Left kidney (tissue), 8 donors: ENCODE data around the gene DHX16. TPM values are rescaled to one million over a fixed set of nuclear protein-coding genes. Genes with fewer than 3 reads are reported as not detected.
"Not testable (repeated sequence)": the region's sequence is repeated elsewhere in the genome, so short reads cannot be mapped to it uniquely, and the experiment has no call there.

Experiments
- DNase-seq: peaks from one replicate; pipeline ENCODE4 v3.0.0-alpha.2; 2013
- long read RNA-seq, 8 donors: transcript quantifications; one replicate each; lab custom pipeline, GENCODE V29; 2026
- polyA plus RNA-seq: library from polyadenylated mRNA; unstranded; fragments of 120-200 nt; gene quantifications from one replicate; pipeline ENCODE4 v1.2.1, GENCODE V29; 2013; ENCODE audit not compliant: insufficient read length

The DHX16 gene
- polyA plus RNA-seq: 56.9 TPM
- long read RNA-seq, donor 1, partial matches to known transcripts: 0 of 2 reads
- long read RNA-seq, donor 1, other reads (novel, unspliced or antisense): 0 of 2 reads
- long read RNA-seq, donor 2, partial matches to known transcripts: 6 of 8 reads
- long read RNA-seq, donor 2, other reads (novel, unspliced or antisense): 0 of 8 reads
- long read RNA-seq, donor 3, partial matches to known transcripts: 642 of 671 reads
- long read RNA-seq, donor 3, other reads (novel, unspliced or antisense): 25 of 671 reads
- long read RNA-seq, donor 4, partial matches to known transcripts: 0 of 1 reads
- long read RNA-seq, donor 4, other reads (novel, unspliced or antisense): 0 of 1 reads
- long read RNA-seq, donor 5, transcript DHX16-202 (20 exons, 3,445 nt): major isoform, 7 of 7 reads
- long read RNA-seq, donor 5, partial matches to known transcripts: 0 of 7 reads
- long read RNA-seq, donor 5, other reads (novel, unspliced or antisense): 0 of 7 reads
- long read RNA-seq, donor 6, transcript DHX16-202 (20 exons, 3,445 nt): major isoform, 5 of 5 reads
- long read RNA-seq, donor 6, partial matches to known transcripts: 0 of 5 reads
- long read RNA-seq, donor 6, other reads (novel, unspliced or antisense): 0 of 5 reads
- long read RNA-seq, donor 7, transcript DHX16-202 (20 exons, 3,445 nt): major isoform, 6 of 6 reads
- long read RNA-seq, donor 7, partial matches to known transcripts: 0 of 6 reads
- long read RNA-seq, donor 7, other reads (novel, unspliced or antisense): 0 of 6 reads
- long read RNA-seq, donor 8, partial matches to known transcripts: 0 of 2 reads
- long read RNA-seq, donor 8, other reads (novel, unspliced or antisense): 0 of 2 reads

DNA sequence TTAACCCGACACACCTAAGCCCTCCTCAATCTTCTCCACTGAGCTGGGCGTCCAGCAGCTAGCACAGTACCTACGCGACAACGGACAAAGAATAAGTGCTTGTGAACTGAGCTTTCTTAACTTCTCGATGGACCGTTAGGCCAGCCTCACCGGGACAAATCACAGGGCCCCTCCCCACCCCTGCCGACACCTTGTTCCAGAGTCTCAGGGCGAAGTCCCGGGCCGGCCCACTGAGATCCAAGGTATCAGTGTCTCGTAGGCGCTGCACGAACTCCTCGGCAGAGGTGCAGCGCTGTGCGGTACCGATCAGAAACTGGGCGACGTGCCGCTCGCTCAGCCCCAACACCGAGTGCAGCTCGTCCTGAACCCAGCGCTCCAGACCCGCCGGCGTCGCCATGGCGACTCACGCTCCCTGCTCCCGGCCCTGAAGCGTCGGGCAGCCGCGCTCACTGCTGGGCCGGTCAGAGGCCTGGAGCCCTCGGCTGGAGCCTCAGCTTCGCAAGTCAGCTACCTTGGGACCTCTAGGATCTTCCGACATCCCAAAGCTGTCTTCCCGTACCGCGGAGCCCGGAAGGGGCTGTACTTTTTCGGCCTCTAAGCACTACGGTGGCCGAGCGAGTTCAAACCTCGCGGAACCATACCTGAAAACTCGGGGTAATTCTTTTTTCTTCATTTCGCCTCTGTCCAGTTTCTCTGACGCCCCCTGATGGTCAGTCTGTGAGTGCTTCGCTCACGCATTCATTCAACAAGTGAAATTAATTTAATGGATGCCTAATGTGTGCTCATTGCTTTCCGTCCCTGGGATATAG lies at the start of gene DHX16:
DHX16 (minus strand) TSS at position 562 of the 809 bp plus-strand sequence; CDS start at position 397, 165 bp downstream.
- DNase-seq: peak; percentile 99

DNA sequence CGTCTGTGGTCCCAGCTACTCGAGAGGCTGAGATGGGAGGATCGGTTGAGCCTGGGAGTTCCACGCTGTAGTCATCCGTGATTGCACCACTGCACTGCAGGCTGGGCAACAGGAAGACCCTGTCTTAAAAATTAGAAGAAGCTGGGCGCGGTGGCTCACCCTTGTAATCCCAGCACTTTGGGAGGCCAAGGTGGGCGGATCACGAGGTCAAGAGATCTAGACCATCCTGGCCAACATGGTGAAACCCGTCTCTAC lies 49.1 kb upstream of the DHX16 start:
- not testable (repeated sequence) for DNase-seq

DNA sequence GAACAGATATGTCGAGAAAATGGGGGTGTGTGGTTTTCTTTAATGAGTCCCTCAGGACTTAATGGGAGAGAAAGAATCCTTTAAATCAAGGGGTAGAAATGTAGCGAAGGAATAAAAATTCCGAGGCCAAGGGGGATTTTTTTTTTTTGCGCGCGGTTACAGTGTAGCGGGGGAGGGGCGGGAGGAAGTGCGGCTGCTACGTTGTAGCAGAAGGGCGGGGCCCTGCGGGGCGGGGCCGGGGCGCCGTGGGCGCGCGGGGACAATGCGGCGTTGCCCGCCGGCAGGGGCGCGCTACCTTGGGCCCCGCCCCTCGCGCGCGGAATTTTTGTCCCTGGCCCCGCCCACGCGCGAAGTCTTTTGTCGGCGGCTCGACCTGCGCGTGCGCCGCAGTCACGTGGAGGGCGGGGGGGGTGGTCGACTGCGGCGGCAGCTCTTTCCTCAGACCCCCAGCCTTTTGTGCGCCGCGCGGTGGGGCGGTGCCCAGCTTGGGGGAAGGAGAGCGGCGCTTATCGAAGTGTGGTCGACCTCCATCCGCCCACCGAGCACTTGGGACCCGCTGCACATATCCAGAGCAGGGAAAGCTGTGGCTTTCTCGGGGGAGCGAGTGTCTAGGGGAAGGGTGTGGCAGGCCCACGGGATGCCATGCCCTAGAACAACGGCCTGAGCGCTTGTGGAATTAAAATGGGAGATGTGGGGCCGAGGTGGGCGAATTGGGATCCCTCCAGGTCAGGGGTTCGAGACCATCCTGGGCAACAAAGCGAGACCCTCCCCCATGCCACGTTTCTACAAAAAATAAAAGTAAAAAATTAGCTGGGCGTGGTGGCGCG lies 48.6 kb upstream of the DHX16 start:
- peak; percentile 89 for DNase-seq

DNA sequence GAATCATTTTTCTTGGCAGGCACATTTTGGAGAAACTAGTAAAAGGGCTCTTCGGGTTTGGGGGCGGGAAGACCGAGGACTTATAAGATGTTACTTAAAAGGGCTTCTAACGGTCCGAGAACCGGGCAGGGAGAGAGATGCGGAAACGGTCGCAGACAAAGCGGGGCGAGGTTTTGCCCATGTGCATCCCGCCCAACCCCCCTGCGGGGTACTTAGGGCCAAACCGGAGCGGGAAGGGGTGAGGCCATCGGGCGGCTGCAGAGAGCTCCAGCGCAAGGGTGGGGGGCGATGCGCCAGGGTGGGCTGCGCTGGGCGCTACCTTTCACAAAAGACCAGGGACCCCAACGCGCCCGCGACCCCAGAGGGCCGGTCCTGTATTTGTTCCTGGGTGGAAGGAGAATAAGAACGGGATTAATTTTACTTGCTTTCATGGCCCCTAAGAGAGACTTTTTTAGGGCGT lies 48.0 kb upstream of the DHX16 start:
- no peak for DNase-seq

DNA sequence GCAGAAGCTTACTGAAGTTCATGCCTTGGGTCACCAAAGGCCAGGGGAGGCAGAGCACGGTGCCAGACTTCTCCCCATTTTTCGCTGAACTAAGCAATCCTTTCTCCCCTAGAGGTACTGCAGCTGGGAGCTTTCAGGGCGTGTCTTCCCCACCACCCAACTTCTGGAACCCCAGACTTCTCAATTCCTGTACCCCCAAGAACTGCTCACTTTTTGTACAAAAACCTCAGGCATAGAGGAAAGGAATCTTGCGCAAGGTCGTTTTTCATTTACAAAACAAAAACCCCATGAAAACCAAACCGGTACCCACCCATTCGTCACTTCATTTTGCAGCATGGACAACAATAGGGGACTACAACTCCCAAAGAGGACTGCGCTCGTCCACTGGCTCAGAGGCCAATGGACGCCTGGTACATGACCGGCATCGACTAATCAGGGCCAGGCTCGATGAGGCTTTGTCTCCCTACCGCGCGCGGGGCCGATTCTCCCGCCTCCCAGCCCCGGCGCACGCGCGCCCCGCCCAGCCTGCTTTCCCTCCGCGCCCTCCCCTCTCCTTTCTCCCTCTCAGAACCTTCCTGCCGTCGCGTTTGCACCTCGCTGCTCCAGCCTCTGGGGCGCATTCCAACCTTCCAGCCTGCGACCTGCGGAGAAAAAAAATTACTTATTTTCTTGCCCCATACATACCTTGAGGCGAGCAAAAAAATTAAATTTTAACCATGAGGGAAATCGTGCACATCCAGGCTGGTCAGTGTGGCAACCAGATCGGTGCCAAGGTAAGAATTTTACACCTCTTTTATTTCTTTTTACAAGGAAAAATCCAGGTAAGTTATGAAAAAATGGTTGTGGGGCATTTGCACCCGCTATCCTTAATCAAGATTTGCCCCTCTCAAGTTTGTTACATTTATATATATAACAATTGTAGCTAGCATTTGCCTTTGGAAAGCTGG lies 47.3 kb upstream of the DHX16 start, which contains the start of gene TUBB:
TUBB (plus strand) TSS at position 562 of the 947 bp plus-strand sequence; CDS start at position 717, 155 bp downstream.
- DNase-seq: peak; percentile 97

DNA sequence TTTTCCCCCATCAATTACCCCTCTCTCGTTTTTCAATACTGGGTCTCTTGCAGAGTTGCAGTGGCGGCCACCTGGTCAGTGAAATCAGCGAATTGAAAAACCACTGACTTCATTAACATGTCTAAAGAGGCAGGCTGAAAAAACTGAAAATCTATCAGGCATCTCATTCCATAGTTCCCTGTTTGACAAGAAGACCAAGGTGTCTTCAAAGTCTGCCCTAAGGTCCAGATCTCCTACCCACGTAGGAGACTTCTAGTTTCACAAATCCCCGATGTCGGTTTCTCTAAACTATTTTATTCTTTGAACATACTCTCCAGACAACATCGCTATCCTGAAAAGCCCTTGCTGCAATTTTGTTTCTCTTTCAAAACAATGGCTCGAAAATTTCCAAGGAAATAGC lies 46.5 kb upstream of the DHX16 start:
- DNase-seq: no peak

DNA sequence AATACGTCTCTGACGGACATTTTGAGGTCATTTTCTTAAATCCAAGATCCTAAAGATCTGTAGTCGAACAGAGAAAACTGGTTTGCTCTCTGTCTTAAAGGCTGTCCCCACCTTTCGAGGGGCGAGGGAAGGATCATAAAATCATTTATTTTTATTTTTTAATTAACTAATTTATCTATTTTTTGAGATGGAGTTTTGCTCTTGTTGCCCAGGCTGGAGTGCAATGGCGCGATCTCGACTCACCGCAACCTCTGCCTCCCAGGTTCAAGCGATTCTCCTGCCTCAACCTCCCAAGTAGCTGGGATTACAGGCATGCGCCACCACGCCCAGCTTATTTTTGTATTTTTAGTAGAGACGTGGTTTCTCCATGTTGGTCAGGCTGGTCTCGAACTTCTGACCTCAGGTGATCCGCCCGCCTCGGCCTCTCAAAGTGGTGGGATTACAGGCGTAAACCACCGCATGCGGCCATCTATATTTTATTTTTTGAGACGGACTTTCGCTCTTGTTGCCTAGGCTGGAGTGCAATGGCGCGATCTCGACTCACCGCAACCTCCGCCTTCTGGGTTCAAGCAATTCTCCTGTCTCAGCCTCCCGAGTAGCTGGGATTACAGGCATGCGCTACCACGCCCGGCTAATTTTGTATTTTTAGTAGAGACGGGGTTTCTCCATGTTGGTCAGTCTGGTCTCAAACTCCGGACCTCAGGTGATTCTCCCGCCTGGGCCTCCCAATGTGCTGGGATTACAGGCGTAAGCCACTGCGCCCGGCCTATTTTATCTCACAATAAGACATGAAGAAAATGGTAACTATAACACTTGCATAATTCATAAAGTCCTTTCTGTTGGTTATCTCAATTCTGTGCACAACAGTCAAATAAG lies 45.3 kb upstream of the DHX16 start:
- DNase-seq: not testable (repeated sequence)

DNA sequence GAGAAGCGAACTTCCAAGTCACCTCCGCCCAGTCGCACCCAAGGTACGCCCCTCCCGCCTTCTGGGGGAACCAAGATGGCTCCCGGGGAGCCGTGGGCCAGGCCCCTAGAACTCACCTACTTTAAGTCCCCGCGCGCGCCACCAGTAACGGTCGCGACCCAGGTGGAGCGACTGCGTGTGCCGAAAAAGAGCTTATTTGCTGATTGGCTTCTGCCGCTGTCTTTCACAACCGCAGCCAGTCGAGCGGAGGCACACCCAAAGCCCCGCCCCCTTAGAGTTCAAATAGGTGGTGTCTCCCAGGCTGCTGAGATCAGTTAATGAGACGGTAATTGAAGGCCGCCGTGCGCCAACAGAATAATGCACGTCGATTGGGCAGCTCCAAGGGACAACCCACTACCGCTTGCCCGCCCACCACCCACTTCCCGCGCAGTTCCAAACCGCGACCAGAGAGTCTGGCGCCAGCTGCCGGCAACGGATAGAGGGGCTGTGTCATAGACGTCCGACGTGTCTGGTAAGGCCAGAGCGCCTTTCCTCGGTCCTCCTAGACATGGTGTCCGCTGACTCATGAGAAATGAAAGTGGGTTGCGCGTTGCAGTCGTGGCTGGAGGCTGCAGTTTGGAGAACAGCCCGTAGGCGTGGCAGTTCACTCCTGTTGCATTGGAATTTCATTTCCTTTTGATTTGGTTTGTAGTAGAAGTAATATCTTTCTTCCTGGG lies 44.5 kb upstream of the DHX16 start, which contains the start of gene MDC1:
MDC1 (minus strand) TSS at position 153 of the 716 bp plus-strand sequence. CDS start 2,106 bp downstream, outside the sequence.
- peak; percentile 99 for DNase-seq

DNA sequence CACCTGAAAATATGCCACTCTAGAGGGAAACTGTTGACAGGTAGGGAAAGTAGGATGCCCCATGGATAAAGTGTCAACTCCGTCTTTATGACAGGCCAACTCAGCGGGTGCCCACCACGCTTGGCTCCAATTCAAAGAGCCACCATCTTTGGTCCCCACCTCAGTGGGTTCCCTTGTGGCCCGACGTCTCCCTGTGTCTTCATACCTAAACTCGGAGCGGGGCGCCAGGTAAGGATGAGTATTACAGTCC lies 44.0 kb upstream of the DHX16 start:
- peak; percentile 20 for DNase-seq

DNA sequence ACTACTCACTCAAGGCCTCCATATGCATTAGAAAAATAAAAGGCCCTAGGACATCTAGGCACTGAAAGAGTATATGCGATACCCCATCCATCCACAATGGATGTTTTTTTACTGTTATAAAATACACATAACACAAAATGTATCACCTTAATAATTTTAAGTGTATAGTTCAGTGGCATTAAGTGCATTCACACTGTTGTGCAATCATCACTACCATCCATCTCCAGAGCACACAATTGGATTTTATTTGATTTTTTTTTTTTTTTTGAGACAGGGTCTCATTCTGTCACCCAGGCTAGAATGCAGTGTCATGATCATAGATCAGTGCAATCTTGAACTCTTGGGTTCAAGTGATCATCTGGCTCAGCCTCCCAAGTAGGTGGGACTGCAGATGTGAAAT lies 41.5 kb upstream of the DHX16 start:
- no peak for DNase-seq

DNA sequence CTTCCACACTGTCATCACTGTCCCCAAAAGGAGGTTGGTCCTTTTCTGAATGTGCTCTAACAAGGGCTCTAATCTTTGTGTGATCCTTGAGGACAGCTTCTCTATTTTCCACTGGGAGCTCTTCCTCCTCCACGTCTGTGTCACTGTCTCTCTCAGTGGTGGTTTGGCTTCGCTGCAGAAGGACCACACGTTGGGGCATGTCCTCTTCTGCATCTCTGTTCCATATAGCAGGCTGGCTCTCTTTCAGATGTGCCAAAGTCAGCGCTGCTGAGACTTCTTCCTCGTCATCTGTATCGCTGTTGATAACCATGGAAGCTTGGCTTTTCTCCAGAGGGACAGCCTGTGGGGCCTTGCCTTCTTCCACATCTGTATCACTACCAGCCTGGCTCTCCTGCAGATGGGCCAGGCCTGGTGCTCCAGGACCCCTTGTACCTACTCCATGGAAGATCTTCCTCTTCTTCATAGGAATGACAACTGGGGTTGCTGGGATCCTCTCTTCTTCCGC lies 39.7 kb upstream of the DHX16 start:
- no peak for DNase-seq

DNA sequence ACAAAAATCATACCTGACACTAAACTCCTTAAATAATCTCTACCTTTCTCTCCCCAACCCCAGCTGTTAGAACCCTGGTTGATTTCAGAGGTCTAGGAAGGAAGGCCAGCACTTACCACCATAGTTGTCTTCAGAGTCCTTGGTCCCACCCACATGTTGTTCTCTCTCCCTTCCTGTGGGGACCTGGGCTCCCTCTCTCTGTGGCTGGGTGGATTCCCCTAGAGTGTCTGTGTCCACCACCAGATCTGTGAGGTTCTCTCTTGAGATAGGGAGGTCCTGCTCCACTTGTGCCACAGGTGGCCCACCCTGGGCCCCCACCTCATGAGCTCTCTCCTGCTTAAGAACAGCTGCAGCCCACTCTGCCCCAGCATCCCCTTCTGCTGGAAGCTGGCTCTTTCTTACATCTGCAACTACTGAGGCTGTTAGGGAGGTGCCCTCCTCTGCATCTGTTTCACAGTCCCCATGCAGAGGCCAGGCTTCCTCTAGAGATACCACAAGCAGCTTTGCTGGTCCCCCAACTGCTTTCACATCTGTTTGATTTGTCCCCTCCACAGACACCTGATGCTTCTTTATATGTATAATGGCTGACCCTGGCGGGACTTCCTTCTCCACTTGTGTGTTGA lies 39.1 kb upstream of the DHX16 start:
- no peak for DNase-seq

DNA sequence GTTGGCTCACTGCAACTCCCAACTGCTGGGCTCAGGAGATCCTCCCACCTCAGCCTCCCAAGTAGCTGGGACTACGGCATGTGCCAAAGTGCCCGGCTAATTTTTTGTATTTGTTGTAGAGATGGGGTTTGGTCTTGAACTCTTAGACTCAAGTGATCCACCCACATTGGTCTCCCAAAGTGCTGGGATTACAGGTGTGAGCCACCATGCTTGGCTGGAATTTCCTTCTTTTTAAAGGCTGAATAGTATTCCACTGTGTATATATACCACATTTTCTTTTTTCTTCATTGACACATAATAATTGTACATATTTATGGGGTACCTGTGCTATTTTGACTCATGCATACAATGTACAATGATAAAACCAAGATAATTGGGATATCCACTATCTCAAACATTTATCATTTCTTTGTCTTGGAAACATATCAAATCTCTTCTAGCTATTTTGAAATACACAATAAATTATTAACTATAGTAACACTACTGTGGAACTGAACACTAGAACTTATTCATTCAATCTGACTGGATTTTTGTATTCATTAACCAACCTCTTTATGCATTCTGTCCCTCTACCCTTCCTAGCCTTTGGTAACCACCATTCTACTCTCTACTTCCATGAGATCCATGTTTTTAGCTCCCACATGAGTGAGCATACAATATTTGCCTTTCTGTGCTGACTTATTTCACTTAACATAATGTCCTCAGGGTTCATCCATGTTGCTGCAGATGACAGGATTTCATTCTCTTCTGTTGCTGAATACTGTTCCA lies 36.5 kb upstream of the DHX16 start:
- no peak for DNase-seq

DNA sequence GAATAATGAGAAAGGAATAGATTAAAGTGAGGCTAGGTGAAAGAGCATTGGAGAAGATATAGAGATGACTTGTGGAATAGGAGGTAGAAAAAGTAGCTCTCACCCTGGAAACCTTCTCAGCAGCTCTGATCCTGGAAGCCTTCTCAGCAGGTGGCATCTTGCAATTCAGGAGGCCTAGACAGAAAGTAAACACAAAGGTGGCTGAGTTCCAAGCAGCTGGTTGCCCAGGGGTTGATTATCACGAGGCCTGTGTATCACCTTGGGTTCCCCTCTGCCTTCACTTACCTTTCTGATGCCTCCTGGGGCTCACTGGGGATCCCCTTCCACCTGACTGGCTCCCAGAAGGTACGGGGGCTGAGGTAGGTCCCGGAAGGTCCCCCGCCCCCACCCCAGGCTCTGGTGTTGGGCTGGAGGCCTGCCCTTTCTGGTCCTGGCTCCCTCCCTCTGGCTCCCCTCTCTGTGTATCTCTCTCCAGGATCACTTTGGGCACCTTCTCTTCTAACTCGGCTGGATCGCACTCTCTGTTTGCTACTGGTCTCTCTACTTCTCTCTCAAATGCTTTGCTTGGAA lies 34.6 kb upstream of the DHX16 start:
- DNase-seq: no peak

DNA sequence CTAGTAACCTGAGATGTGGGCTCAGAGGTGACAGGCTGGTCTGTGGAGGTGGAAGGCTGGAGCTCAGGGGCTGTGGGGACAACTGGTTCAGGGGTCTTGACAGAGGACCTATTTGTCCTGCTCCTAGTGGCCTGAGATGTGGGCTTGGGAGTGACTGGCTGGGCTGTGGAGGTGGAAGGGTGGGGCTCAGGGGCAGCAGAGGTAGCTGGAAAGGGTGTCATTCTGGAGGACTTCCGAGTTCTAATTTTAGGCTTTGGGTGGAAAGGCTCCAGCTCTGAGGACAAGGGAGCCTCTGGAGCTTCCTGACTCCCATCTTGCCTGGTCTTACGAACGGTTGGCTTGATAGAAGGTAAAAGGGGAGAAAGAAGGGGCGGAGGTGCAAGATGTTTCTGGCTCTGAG lies 32.8 kb upstream of the DHX16 start:
- no peak for DNase-seq

DNA sequence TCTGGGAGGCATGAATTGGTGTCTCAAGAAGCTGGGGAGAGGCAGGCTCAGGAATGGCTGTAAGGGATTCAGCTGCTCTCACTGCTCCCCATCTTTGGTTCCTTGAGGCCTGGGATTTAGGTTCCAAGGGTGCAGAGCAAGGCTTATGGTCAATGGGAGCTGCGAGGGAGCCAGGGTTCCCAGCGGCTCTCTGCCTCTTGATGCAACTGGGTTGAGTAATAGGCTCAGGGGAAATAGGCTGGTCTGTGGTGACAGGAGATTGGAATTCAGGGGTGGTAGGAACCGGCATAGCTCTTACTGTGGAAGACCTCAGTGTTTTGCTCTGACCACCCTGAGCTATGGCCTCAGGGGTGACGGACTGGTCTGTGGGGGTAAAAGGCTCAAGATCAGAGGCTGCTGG lies 31.0 kb upstream of the DHX16 start:
- no peak for DNase-seq

DNA sequence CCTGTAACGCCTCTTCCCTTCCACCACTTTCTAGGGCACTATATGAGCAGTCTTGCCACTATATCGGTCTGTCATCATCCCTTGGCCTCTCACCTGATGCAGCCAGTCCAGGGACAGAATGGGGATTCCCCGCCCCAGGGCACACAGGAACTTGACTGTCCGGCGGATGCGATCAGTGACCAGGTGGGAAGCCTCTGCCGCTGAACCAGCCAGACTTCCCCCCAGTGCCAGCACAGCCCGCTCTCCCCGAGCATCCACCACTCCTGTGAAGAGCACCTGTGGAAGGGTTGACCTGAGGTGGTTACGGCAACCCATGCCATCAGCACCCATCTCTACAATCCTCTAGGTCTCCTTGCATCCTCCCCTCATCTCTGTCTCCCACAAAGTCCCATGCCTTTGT lies 30.2 kb upstream of the DHX16 start:
- DNase-seq: no peak
